Aortic smooth muscle cell (primary cell): ENCODE measurements around the gene TRIM27. TPM values are rescaled to one million over a fixed set of nuclear protein-coding genes. Genes with fewer than 3 reads are reported as not detected.

ENCODE experiments used
- total RNA-seq: library from RNA; depleted of rRNA; stranded (reverse); fragments of >200 nt; gene quantifications from 2 replicates; pipeline ENCODE4 v1.2.3, GENCODE V29; 2014

Gene TRIM27
- total RNA-seq: 48.7 and 62.4 TPM in 2 replicates

DNA sequence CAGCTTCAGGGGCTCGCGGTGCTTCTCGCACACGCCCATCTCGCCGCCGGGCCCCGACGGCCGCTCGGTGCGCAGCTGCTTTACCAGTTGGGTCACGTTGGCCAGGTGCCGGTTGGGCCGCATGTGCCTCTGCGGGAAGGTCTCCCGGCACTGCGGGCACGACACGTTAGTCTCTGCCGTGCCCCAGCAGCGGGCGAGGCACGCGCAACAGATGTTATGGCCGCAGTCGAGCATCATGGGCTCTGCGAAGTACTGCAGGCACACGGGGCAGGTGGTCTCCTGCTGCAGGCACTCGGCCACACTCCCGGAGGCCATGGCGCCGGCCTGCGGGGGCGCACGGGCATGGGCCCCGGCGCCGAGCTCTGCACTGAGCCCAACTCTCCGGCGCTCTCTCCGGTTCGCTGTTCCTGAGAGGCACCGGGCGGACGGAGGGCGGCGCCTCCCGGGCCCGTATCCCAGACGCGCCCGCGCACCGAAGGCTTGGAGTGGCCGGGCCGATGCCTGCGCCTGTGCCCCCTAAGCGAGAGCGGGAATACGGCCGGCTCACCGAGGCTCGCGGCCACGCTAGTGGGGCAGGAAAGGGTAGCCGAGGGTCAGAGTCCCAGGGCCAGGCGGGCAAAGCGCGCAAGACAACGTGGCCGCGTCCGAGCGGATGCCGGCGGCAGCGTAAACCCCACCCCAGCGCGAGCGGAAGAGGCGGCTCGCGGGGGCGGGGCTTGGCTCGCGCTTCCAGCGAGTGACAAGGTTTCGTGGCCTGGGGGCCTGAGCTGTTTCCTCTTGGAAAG lies at the start of gene TRIM27:
TSS of gene TRIM27 (minus strand) at position 668 of the 785 bp plus-strand sequence. CDS start at position 315, 353 bp downstream.

Other genes with a start within 250 kb of the TRIM27 start
- gene ZNF311, start 81.3 kb upstream of the TRIM27 start, total RNA-seq: 0.87 and 1.3 TPM in 2 replicates
- not detected in 2 replicates for gene OR2W1, start 121.2 kb upstream of the TRIM27 start, total RNA-seq
- gene OR2B3, start 163.3 kb upstream of the TRIM27 start, total RNA-seq: not detected in 2 replicates
- not detected in 2 replicates for gene OR2J1, start 175.5 kb upstream of the TRIM27 start, total RNA-seq
- gene OR2J3, start 184.1 kb upstream of the TRIM27 start, total RNA-seq: not detected in 2 replicates
- gene OR2J2, start 246.9 kb upstream of the TRIM27 start, total RNA-seq: not detected in 2 replicates